HepG2 (cell line): ENCODE measurements around the gene DOK7. TPM values are rescaled to one million over a fixed set of nuclear protein-coding genes. Genes with fewer than 3 reads are reported as not detected.

ENCODE experiments used
- ATF2 ChIP-seq: sonication (generic); formaldehyde crosslinking; IDR thresholded peaks from 2 replicates; pipeline ENCODE4 v1.4.0; 2020; ENCODE audit warnings: missing genetic modification reagents
- HMG20A ChIP-seq: IDR thresholded peaks from 2 replicates; pipeline ENCODE4 v1.6.1; 2016; ENCODE audit warnings: borderline replicate concordance
- HOXA9 ChIP-seq: sonication (generic); formaldehyde crosslinking; IDR thresholded peaks from 2 replicates; pipeline ENCODE4 v1.8.1; 2022; ENCODE audit warnings: missing genetic modification reagents, mild to moderate bottlenecking, moderate library complexity, borderline replicate concordance
- MBNL3 ChIP-seq: fragments of 250-450 bp; sonication (Bioruptor Pico); conservative IDR thresholded peaks from 2 replicates; pipeline ENCODE4 v1.8.0; 2022; ENCODE audit warnings: mild to moderate bottlenecking, inconsistent platforms
- PHF21A ChIP-seq: sonication (generic); formaldehyde crosslinking; IDR thresholded peaks from 2 replicates; pipeline ENCODE4 v1.5.0; 2020; ENCODE audit warnings: mild to moderate bottlenecking, missing genetic modification reagents
- THRA ChIP-seq: sonication (generic); formaldehyde crosslinking; IDR thresholded peaks from 2 replicates; pipeline ENCODE4 v1.4.0; 2020; ENCODE audit warnings: missing genetic modification reagents, borderline replicate concordance
- YEATS2 ChIP-seq: sonication (generic); formaldehyde crosslinking; IDR thresholded peaks from 2 replicates; pipeline ENCODE4 v1.4.0; 2020; ENCODE audit warnings: missing genetic modification reagents, borderline replicate concordance
- ZBTB39 ChIP-seq: sonication (generic); formaldehyde crosslinking; IDR thresholded peaks from 2 replicates; pipeline ENCODE4 v1.5.0; 2020; ENCODE audit warnings: missing genetic modification reagents
- ZBTB42 ChIP-seq: sonication (generic); formaldehyde crosslinking; IDR thresholded peaks from 2 replicates; pipeline ENCODE4 v1.5.0; 2020; ENCODE audit warnings: mild to moderate bottlenecking, missing genetic modification reagents
- ZFX ChIP-seq: sonication (generic); formaldehyde crosslinking; IDR thresholded peaks from 2 replicates; pipeline ENCODE4 v1.4.0; 2020; ENCODE audit warnings: mild to moderate bottlenecking, low read depth, missing genetic modification reagents, moderate library complexity
- ZNF569 ChIP-seq: sonication (generic); formaldehyde crosslinking; IDR thresholded peaks from 2 replicates; pipeline ENCODE4 v1.5.0; 2020; ENCODE audit warnings: mild to moderate bottlenecking, missing genetic modification reagents, moderate library complexity, borderline replicate concordance
- ZNF597 ChIP-seq: sonication (generic); formaldehyde crosslinking; IDR thresholded peaks from 2 replicates; pipeline ENCODE4 v1.5.0; 2020; ENCODE audit warnings: missing genetic modification reagents
- ZNF652 ChIP-seq: IDR thresholded peaks from 2 replicates; pipeline ENCODE4 v1.6.1; 2016; ENCODE audit warnings: low read depth, borderline replicate concordance
- polyA plus RNA-seq, 8 experiments: library from polyadenylated mRNA; depleted of rRNA in 3 of 8; stranded (reverse) in 7 of 8; unstranded in 1 of 8; fragments of >200 nt; fragmentation: Illumina TruSeq in 4 of 8; extraction: Trizol in 4 of 8; gene quantifications; 2 replicates each; pipeline versions ENCODE4 v1.2.1 to v1.2.3, GENCODE V29; 2011 to 2016; ENCODE audit warnings: low read depth in 4 of 8, missing spikeins in 1 of 8, mixed read lengths in 1 of 8; ENCODE audit not compliant: insufficient read depth in 1 of 8
- total RNA-seq, 5 experiments: library from RNA; depleted of rRNA; stranded (reverse); fragments of >200 nt; fragmentation: Illumina TruSeq; extraction: Trizol; gene quantifications; 2 replicates each; pipeline ENCODE4 v1.2.3, GENCODE V29; 2016; ENCODE audit warnings: low read depth in 1 of 5

DOK7 gene
- total and polyA plus RNA-seq, 2 of the 13 experiments (the other 11 are each of a cell fraction or from before 2014, with no cell fraction given), result 0.03 to 0.07 TPM

DNA sequence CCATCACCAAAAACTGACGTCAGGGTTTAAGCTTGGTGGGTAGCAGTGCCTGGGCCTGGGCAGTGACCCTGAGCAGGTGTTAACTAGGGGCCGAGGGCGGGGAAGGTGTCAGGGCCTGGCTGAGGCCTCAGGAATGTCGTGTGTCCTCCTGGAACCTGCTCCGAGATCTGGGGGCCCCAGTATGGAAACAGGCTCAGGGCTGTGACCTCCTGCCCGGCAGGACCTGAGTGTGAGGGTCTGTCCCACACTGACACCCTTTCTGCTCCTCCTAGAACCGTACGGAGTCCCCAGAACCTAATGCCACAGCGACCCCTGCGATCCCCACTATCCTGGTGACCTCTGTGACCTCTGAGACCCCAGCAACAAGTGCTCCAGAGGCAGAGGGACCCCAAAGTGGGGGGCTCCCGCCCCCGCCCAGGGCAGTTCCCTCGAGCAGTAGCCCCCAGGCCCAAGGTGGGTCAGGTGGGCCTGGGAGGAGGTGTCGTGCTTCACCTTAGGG lies 20.6 kb upstream of the DOK7 start (continued):
- no peak for TF ChIP-seq ZNF569 (CRISPR knock-in tag)
- peak; percentile 39; the same call in 1 of the 2 replicates for TF ChIP-seq ZBTB39 (CRISPR knock-in tag)
- TF ChIP-seq YEATS2 (CRISPR knock-in tag), result no peak
- no peak for TF ChIP-seq ZNF597
- TF ChIP-seq ZNF652, result peak; percentile 21; the same call in 1 of the 2 replicates
- no peak for TF ChIP-seq ZBTB42 (CRISPR knock-in tag)
- no peak for TF ChIP-seq HOXA9
- TF ChIP-seq HMG20A (CRISPR knock-in tag), result peak; percentile 51; the same call in 1 of the 2 replicates
- TF ChIP-seq ZFX (CRISPR knock-in tag), result peak; percentile 87
- peak; percentile 80; the same call in 1 of the 2 replicates for TF ChIP-seq THRA (CRISPR knock-in tag)
- TF ChIP-seq ATF2 (CRISPR knock-in tag), result peak; percentile 77; the same call in 1 of the 2 replicates
- TF ChIP-seq MBNL3 (CRISPR knock-in tag), result no peak
- TF ChIP-seq PHF21A (CRISPR knock-in tag), result 0 out of 2 replicates have a peak, but pooled peaks have one; percentile 5
